Neural cell (in vitro differentiated cells): Measurements from ENCODE around the gene KLF16. TPM values are rescaled to one million over a fixed set of nuclear protein-coding genes. Genes with fewer than 3 reads are reported as not detected.

Experiments used
- H2AFZ ChIP-seq: fragments of 200-600, 300-800 bp; sonication (generic), shearing (Covaris generic); 2 replicates; pipeline ENCODE4 v1.6.0; 2014; ENCODE audit warnings: low read depth, mild to moderate bottlenecking, antibody characterized with exemption, low read length, moderate library complexity
- H3F3A ChIP-seq: fragments of 200-600 bp; shearing (Covaris generic); 2 replicates; pipeline ENCODE4 v1.6.1; 2016; ENCODE audit warnings: mild to moderate bottlenecking, moderate library complexity, mixed read lengths, antibody characterized with exemption, low read length; ENCODE audit not compliant: insufficient read depth, poor library complexity, severe bottlenecking
- H3K27ac ChIP-seq: fragments of 200-600, 300-800 bp; sonication (generic), shearing (Covaris generic); 2 replicates; pipeline ENCODE4 v1.5.1; 2014; ENCODE audit warnings: mild to moderate bottlenecking, low read length, moderate library complexity
- H3K27me3 ChIP-seq: fragments of 300-800, 200-600 bp; sonication (generic), shearing (Covaris generic); 2 replicates; pipeline ENCODE4 v1.6.0; 2014; ENCODE audit warnings: mild to moderate bottlenecking, low read depth, low read length, moderate library complexity; ENCODE audit not compliant: insufficient read depth
- H3K36me3 ChIP-seq: fragments of 300-800, 200-600 bp; sonication (generic), shearing (Covaris generic); 2 replicates; pipeline ENCODE4 v1.5.1; 2014; ENCODE audit warnings: mild to moderate bottlenecking, antibody characterized with exemption, low read length, moderate library complexity; ENCODE audit not compliant: insufficient read depth
- H3K4me2 ChIP-seq: fragments of 300-800, 200-600 bp; sonication (generic), shearing (Covaris generic); 2 replicates; pipeline ENCODE4 v1.6.0; 2014; ENCODE audit warnings: mild to moderate bottlenecking, low read length
- H3K4me3 ChIP-seq: fragments of 300-800, 200-600 bp; sonication (generic), shearing (Covaris generic); 2 replicates; pipeline ENCODE4 v1.5.1; 2014; ENCODE audit warnings: mild to moderate bottlenecking, low read length, moderate library complexity
- H3K79me2 ChIP-seq: fragments of 200-600 bp; shearing (Covaris generic); replicated peaks from 2 replicates; pipeline ENCODE4 v1.6.0; 2014; ENCODE audit warnings: mild to moderate bottlenecking, low read length, moderate library complexity; ENCODE audit not compliant: insufficient read depth
- H3K9ac ChIP-seq: fragments of 300-800, 200-600 bp; sonication (generic), shearing (Covaris generic); 2 replicates; pipeline ENCODE4 v1.6.1; 2016; ENCODE audit warnings: mild to moderate bottlenecking, low read length, mixed read lengths
- H3K9me2 ChIP-seq: fragments of 200-600 bp; shearing (Covaris generic); 2 replicates; pipeline ENCODE4 v1.6.1; 2016; ENCODE audit warnings: mild to moderate bottlenecking, low read length, mixed read lengths; ENCODE audit not compliant: insufficient read depth
- H3K9me3 ChIP-seq: fragments of 200-600, 300-800 bp; sonication (generic), shearing (Covaris generic); 2 replicates; pipeline ENCODE4 v1.6.1; 2016; ENCODE audit warnings: mild to moderate bottlenecking, mixed run types, low read length, moderate library complexity, mixed read lengths
- H4K20me1 ChIP-seq: fragments of 200-600 bp; shearing (Covaris generic); 2 replicates; pipeline ENCODE4 v1.6.1; 2016; ENCODE audit warnings: mild to moderate bottlenecking, mixed run types; ENCODE audit not compliant: insufficient read depth
- CTCF ChIP-seq: fragments of 450-650 bp; IDR thresholded peaks from 2 replicates; pipeline ENCODE4 v1.5.1; 2014; ENCODE audit warnings: antibody characterized with exemption, mild to moderate bottlenecking, moderate library complexity; ENCODE audit not compliant: poor library complexity, severe bottlenecking
- EP300 ChIP-seq: fragments of 450-650 bp; conservative IDR thresholded peaks from 2 replicates; pipeline ENCODE4 v1.6.1; 2014; ENCODE audit warnings: antibody characterized with exemption, mild to moderate bottlenecking, moderate library complexity; ENCODE audit not compliant: poor library complexity, severe bottlenecking
- EZH2 ChIP-seq: fragments of 200-600, 300-800 bp; shearing (Covaris generic), sonication (generic); IDR thresholded peaks from 2 replicates; pipeline ENCODE4 v1.6.1; 2014; ENCODE audit warnings: antibody characterized with exemption, low read length, borderline replicate concordance, mild to moderate bottlenecking; ENCODE audit not compliant: insufficient read depth, poor library complexity, severe bottlenecking
- MXI1 ChIP-seq: fragments of 450-650 bp; conservative IDR thresholded peaks from 2 replicates; pipeline ENCODE4 v1.6.1; 2014; ENCODE audit warnings: antibody characterized with exemption, mild to moderate bottlenecking; ENCODE audit not compliant: poor library complexity, severe bottlenecking
- POLR2AphosphoS5 ChIP-seq: IDR thresholded peaks from 2 replicates; pipeline ENCODE4 v1.6.1; 2012
- RAD21 ChIP-seq: fragments of 450-650 bp; conservative IDR thresholded peaks from 2 replicates; pipeline ENCODE4 v1.6.1; 2014; ENCODE audit warnings: antibody characterized with exemption, mild to moderate bottlenecking, moderate library complexity
- REST ChIP-seq: IDR thresholded peaks from 2 replicates; pipeline ENCODE4 v1.6.1; 2012; ENCODE audit warnings: borderline replicate concordance
- SMC3 ChIP-seq: fragments of 450-650 bp; conservative IDR thresholded peaks from 2 replicates; pipeline ENCODE4 v1.6.1; 2014; ENCODE audit warnings: antibody characterized with exemption, mild to moderate bottlenecking, moderate library complexity; ENCODE audit not compliant: poor library complexity
- TAF1 ChIP-seq: IDR thresholded peaks from 2 replicates; pipeline ENCODE4 v1.6.1; 2012; ENCODE audit warnings: low read depth
- polyA plus RNA-seq: library from polyadenylated mRNA; depleted of rRNA; stranded (reverse); fragments of >200 nt; gene quantifications from 2 replicates; pipeline ENCODE4 v1.2.3, GENCODE V29; 2014

The KLF16 gene
- polyA plus RNA-seq, 1 donor from 2014 or later = 3.5 TPM

GRCh38 chr19:1839658-1840540, 23.5 kb downstream of the KLF16 start:
- Histone ChIP-seq H4K20me1 (no peaks in the 10 kb centered on the region), H3K27me3 (no peaks in the 10 kb centered on the region), H3K9me3 (no peaks in the 10 kb centered on the region), H3K9me2 (no peaks in the 10 kb centered on the region), H3K4me3 (no peak overlapping the region), H2AFZ (no peak overlapping the region), H3K27ac (no peak overlapping the region), H3K36me3 (no peaks in the 10 kb centered on the region), H3K9ac (no peak overlapping the region), H3K79me2 (peaks cover 2% of the 10 kb centered on the region), H3K4me2 (no peak overlapping the region), H3F3A (no peaks in the 10 kb centered on the region)
- TF ChIP-seq SMC3 = no peak
- no peak for TF ChIP-seq EP300
- TF ChIP-seq RAD21 = no peak
- no peak for TF ChIP-seq CTCF
- TF ChIP-seq POLR2AphosphoS5 = no peak
- no peak for TF ChIP-seq MXI1
- TF ChIP-seq TAF1 = no peak
- TF ChIP-seq REST = no peak

- Histone ChIP-seq H2AFZ (no peak overlapping the region), H3K9ac (no peak overlapping the region), H3K79me2 (no peaks in the 10 kb centered on the region), H3K4me3 (no peak overlapping the region), H3K9me3 (no peaks in the 10 kb centered on the region), H3K27ac (no peak overlapping the region), H3K27me3 (no peaks in the 10 kb centered on the region), H3F3A (no peaks in the 10 kb centered on the region), H3K36me3 (no peaks in the 10 kb centered on the region), H3K9me2 (no peaks in the 10 kb centered on the region), H3K4me2 (no peak overlapping the region), H4K20me1 (no peaks in the 10 kb centered on the region)
- TF ChIP-seq RAD21 = peak; percentile 42
- TF ChIP-seq SMC3 = peak; percentile 53
- peak; percentile 82 for TF ChIP-seq CTCF
- no peak for TF ChIP-seq EZH2
- TF ChIP-seq POLR2AphosphoS5 = no peak
These were observed 25.7 kb downstream of the KLF16 start for GRCh38 chr19:1837625-1838105.
